Upper lobe of left lung (tissue), 6 donors: Measurements from ENCODE around the gene MIEF2. TPM values are rescaled to one million over a fixed set of nuclear protein-coding genes. Genes with fewer than 3 reads are reported as not detected.

Experiments
- ATAC-seq, 2 donors: fragments of 200-7000 bp; cut with Tn5 transposase; one replicate each; pipeline ENCODE4 v1.9.1; 2022; ENCODE audit warnings: mild to moderate bottlenecking in 2 of 2, moderate library complexity in 2 of 2; ENCODE audit not compliant: low FRiP score in 2 of 2
- DNase-seq, 2 donors: peaks; one replicate each; pipeline ENCODE4 v3.0.0-alpha.2; 2019 to 2020
- H3K27ac ChIP-seq, 4 donors: fragments of 200-600 bp; sonication (generic); one replicate each; pipeline ENCODE4 v1.5.1; 2016 to 2019
- H3K27me3 ChIP-seq, 4 donors: fragments of 200-600 bp; sonication (generic); one replicate each; pipeline ENCODE4 v1.5.1; 2017 to 2019
- H3K36me3 ChIP-seq, 4 donors: fragments of 200-600 bp; sonication (generic); one replicate each; pipeline ENCODE4 v1.5.1; 2016 to 2019
- H3K4me1 ChIP-seq, 4 donors: fragments of 200-600 bp; sonication (generic); one replicate each; pipeline ENCODE4 v1.5.1; 2018 to 2019
- H3K4me3 ChIP-seq, 4 donors: fragments of 200-600 bp; sonication (generic); one replicate each; pipeline ENCODE4 v1.5.1; 2017 to 2019; ENCODE audit warnings: mild to moderate bottlenecking in 2 of 4, moderate library complexity in 1 of 4
- H3K9me3 ChIP-seq, 4 donors: fragments of 200-600 bp; sonication (generic); one replicate each; pipeline ENCODE4 v1.5.1; 2018 to 2019
- EP300 ChIP-seq, 4 donors: sonication (generic); formaldehyde crosslinking; IDR thresholded peaks; one replicate each; pipeline ENCODE4 v1.5.1; 2017; ENCODE audit warnings: antibody characterized with exemption in 4 of 4, control low read depth in 2 of 4
- POLR2A ChIP-seq, 4 donors: fragments of 450-650 bp; IDR thresholded peaks; one replicate each; pipeline ENCODE4 v1.5.1; 2016 to 2017; ENCODE audit warnings: antibody characterized with exemption in 4 of 4, mild to moderate bottlenecking in 2 of 4
- POLR2AphosphoS5 ChIP-seq, 2 donors: sonication (generic); formaldehyde crosslinking; IDR thresholded peaks; one replicate each; pipeline ENCODE4 v1.5.1; 2017; ENCODE audit warnings: antibody characterized with exemption in 2 of 2
- WGBS, 2 donors: methylation state at CpG; one replicate each; pipeline ENCODE4 v1.1.5; 2017 to 2018; 5-methylcytosine and 5-hydroxymethylcytosine counted together
- total RNA-seq, 6 donors: library from RNA; depleted of rRNA in 4 of 6; stranded (reverse); fragments of >200 nt in 4 of 6; gene quantifications; one replicate each; pipeline versions ENCODE4 v1.1.0 to v1.2.1, GENCODE V29; 2016 to 2021
- TF ChIP-seq, protein P1 (sequence below), 6 experiments: fragments of 450-650 bp in 4 of 6; fragments of 200-600 bp in 2 of 6; sonication (generic) in 2 of 6; IDR thresholded peaks; one replicate each; pipeline ENCODE4 v1.5.1; 2016 to 2019; ENCODE audit warnings: antibody characterized with exemption in 6 of 6
- donor health status: DM: no; HTN: no; CAD: no; lungs with moderate emphysema.
- donor health status: DM: no; HTN: yes; CAD: no; lungs with severe emphysema.

The MIEF2 gene
- total RNA-seq, 6 donors from 2014 or later, result 17.2 to 79.3 (median 31.8) TPM

GRCh38 chr17:18277076-18277475, 16.6 kb downstream of the MIEF2 start:
- peaks cover 35 to 86% (median 74%) of the 10 kb centered on the region in 4 donors for H3K36me3 ChIP-seq

DNA sequence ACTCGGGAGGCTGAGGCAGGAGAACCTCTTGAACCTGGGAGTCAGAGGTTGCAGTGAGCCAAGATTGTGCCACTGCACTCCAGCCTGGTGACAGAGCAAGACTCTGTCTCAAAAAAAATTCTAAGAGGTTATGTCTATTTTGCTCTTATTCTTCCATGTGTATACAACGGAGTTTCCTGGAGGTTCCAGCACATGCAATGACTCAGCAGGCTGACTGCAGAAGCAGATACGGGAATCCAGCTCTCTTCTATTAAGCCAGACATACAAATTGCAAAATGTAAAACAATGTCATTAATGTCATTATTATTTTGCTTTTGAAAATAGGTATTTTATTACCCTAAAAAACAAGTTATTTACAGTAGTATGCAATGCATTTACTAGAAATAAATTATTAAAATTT, 18.4 kb downstream of the MIEF2 start:
- Histone ChIP-seq H3K27ac (no peak overlapping the region), H3K27me3 (no peaks in the 10 kb centered on the region), H3K4me3 (no peak overlapping the region), H3K4me1 (no peaks in the 10 kb centered on the region), H3K9me3 (no peaks in the 10 kb centered on the region), H3K36me3 (peaks cover 40 to 93% (median 80%) of the 10 kb centered on the region in 4 donors)
- WGBS, 2 donors, result 86 to 88% methylated on average over 3 of the region's 3 CpGs
- DNase-seq (no peak), ATAC-seq (no peak)
- no peak for TF ChIP-seq EP300 (IDR thresholded peaks at IDR 0.05)
- TF ChIP-seq, protein P1, sequence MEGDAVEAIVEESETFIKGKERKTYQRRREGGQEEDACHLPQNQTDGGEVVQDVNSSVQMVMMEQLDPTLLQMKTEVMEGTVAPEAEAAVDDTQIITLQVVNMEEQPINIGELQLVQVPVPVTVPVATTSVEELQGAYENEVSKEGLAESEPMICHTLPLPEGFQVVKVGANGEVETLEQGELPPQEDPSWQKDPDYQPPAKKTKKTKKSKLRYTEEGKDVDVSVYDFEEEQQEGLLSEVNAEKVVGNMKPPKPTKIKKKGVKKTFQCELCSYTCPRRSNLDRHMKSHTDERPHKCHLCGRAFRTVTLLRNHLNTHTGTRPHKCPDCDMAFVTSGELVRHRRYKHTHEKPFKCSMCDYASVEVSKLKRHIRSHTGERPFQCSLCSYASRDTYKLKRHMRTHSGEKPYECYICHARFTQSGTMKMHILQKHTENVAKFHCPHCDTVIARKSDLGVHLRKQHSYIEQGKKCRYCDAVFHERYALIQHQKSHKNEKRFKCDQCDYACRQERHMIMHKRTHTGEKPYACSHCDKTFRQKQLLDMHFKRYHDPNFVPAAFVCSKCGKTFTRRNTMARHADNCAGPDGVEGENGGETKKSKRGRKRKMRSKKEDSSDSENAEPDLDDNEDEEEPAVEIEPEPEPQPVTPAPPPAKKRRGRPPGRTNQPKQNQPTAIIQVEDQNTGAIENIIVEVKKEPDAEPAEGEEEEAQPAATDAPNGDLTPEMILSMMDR (IDR thresholded peaks at IDR 0.05), result no peak
- TF ChIP-seq POLR2AphosphoS5 (IDR thresholded peaks at IDR 0.05), result no peak
- no peak for TF ChIP-seq POLR2A (IDR thresholded peaks at IDR 0.05)

More at GRCh38 chr17:18277076-18277475, 16.6 kb downstream of the MIEF2 start:
- TF ChIP-seq POLR2AphosphoS5 (IDR thresholded peaks at IDR 0.05) (no peak), EP300 (IDR thresholded peaks at IDR 0.05) (no peak), POLR2A (IDR thresholded peaks at IDR 0.05) (no peak)
- TF ChIP-seq, protein P1 (IDR thresholded peaks at IDR 0.05), result no peak
- no peaks in the 10 kb centered on the region for H3K4me1 ChIP-seq
- no peak overlapping the region for H3K27ac ChIP-seq
- ATAC-seq, result no peak
- H3K9me3 ChIP-seq, result no peaks in the 10 kb centered on the region
- DNase-seq, result no peak
- whole genome bisulfite sequencing, 2 donors, result 95 to 100% methylated on average over 1 of the region's 1 CpG
- H3K27me3 ChIP-seq, result no peaks in the 10 kb centered on the region
- no peak overlapping the region for H3K4me3 ChIP-seq

DNA sequence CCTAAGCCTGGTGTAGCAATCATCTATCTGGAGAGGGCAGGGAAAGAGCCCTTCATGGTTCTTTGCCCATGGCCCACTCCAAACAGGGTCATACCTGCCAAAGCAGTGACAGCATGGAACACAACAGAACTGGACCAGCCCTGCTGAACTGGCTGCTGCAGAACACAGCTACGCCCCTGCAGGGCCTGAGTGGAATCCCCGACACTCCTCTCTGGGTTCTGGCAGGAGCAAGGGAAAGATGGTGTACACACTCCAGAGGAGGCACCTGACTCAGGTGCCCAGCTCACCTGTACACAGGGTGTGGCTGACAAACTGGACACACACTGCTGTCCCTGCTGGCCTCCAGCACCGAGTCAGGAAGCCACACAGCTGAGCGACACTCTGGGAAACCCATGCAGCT, 19.8 kb downstream of the MIEF2 start:
- H3K4me3 ChIP-seq, result no peak overlapping the region
- ATAC-seq, result peak; percentile 35 to 86
- peaks cover 33 to 95% (median 81%) of the 10 kb centered on the region in 4 donors for H3K36me3 ChIP-seq
- TF ChIP-seq, protein P1 (IDR thresholded peaks at IDR 0.05), result peak in 1 of 6 experiments; percentile 47
- TF ChIP-seq POLR2AphosphoS5 (IDR thresholded peaks at IDR 0.05) (no peak), EP300 (IDR thresholded peaks at IDR 0.05) (peak in 1 of 4 donors; percentile 58), POLR2A (IDR thresholded peaks at IDR 0.05) (no peak)
- peak overlapping the region in 3 of 4 donors; percentile 37 to 62 (median 40) for H3K27ac ChIP-seq
- no peaks in the 10 kb centered on the region for H3K27me3 ChIP-seq
- WGBS, 2 donors, result 79 to 80% methylated on average over 2 to 4 of the region's 4 CpGs
- peak in 1 of 2 donors; percentile 86 for DNase-seq
- H3K9me3 ChIP-seq, result no peaks in the 10 kb centered on the region
- no peaks in the 10 kb centered on the region for H3K4me1 ChIP-seq

GRCh38 chr17:18280766-18281371, 20.4 kb downstream of the MIEF2 start:
- Histone ChIP-seq H3K4me1 (no peaks in the 10 kb centered on the region), H3K27me3 (no peaks in the 10 kb centered on the region), H3K4me3 (no peak overlapping the region), H3K9me3 (no peaks in the 10 kb centered on the region), H3K27ac (peak overlapping the region in 3 of 4 donors; percentile 37 to 62 (median 40)), H3K36me3 (peaks cover 33 to 100% (median 85%) of the 10 kb centered on the region in 4 donors)
- TF ChIP-seq EP300 (IDR thresholded peaks at IDR 0.05) (no peak), POLR2AphosphoS5 (IDR thresholded peaks at IDR 0.05) (no peak), POLR2A (IDR thresholded peaks at IDR 0.05) (no peak)
- TF ChIP-seq, protein P1 (IDR thresholded peaks at IDR 0.05), result no peak
- DNase-seq, result no peak
- 70 to 77% methylated on average over 5 of the region's 5 CpGs for WGBS, 2 donors
- ATAC-seq, result no peak

- Histone ChIP-seq H3K36me3 (peaks cover 31 to 99% (median 85%) of the 10 kb centered on the region in 4 donors), H3K4me3 (no peak overlapping the region), H3K27me3 (no peaks in the 10 kb centered on the region), H3K27ac (no peak overlapping the region), H3K9me3 (no peaks in the 10 kb centered on the region), H3K4me1 (no peaks in the 10 kb centered on the region)
- ATAC-seq (no peak), DNase-seq (no peak)
- TF ChIP-seq POLR2AphosphoS5 (IDR thresholded peaks at IDR 0.05), result no peak
- TF ChIP-seq POLR2A (IDR thresholded peaks at IDR 0.05), result no peak
- TF ChIP-seq, protein P1 (IDR thresholded peaks at IDR 0.05), result no peak
- no peak for TF ChIP-seq EP300 (IDR thresholded peaks at IDR 0.05)
- 86 to 97% methylated on average over 6 of the region's 6 CpGs for WGBS, 2 donors
Observed at GRCh38 chr17:18281788-18282187, 21.3 kb downstream of the MIEF2 start.
